Omental fat pad (tissue), 4 donors: ENCODE data around the gene DDIT3. TPM values are rescaled to one million over a fixed set of nuclear protein-coding genes. Genes with fewer than 3 reads are reported as not detected.

Source experiments
- ATAC-seq: fragments of 150-250 bp; one replicate; pipeline ENCODE4 v1.9.1; 2016; ENCODE audit warnings: mild to moderate bottlenecking, moderate library complexity; ENCODE audit not compliant: low FRiP score
- DNase-seq: peaks from one replicate; pipeline ENCODE4 v3.0.0-alpha.2; 2019; ENCODE audit warnings: low spot score
- total RNA-seq, 4 donors: library from RNA; depleted of rRNA; stranded (reverse); fragments of >200 nt; gene quantifications; one replicate each; pipeline ENCODE4 v1.1.0, GENCODE V29; 2016
- TF ChIP-seq, protein P1 (sequence below), 3 donors: fragments of 450-650 bp; IDR thresholded peaks; one replicate each; pipeline ENCODE4 v1.5.1; 2016 to 2017; ENCODE audit warnings: antibody characterized with exemption in 3 of 3, mild to moderate bottlenecking in 3 of 3, moderate library complexity in 2 of 3

Gene DDIT3
- total RNA-seq, 4 donors from 2014 or later, result 31.5 to 66.6 (median 35.5) TPM

DNA sequence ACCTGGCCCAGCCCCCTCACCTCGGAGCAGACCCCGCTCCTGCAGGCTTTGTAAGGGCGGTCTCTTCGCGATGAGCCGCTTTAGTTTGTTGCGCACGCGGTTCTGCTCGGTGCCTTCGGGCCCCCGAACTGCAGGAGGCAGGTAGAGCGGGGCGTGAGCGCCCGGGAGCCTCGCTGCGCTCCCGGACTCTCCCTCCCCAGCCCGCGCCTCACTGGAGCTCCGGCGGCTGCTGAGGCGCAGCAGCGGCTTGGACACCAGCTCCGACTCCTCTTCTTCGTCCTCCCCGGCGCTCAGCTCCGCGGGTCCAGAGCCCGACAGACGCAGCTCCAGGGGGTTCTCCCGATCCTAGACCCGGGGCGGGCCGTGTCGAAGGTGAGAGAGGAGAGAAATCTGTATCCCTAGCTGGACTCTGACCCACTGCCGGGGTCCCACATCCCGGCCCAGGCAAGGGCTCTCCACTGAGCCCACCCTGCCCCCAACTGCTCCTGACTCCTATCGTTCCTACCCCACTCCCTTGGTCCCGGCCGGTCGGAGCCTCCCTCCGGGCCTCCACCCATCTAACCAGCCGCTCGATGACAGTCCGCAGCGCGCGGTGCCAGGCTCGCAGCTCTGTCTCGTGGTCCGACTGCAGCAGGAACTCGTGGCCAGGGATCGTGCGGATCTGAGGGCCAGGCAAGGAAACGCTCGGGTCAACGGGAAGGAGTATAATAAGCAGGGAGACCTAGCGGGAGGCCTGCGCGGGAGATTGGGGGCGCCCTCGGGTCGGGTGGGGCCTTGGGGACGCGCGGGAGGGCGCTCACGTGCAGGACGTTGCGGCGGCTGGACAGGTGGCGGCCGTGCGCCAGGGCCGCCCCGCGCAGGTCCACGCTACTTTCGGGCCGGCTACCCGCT is 44.8 kb downstream of the DDIT3 start:
- ATAC-seq, result no peak
- no peak for DNase-seq
- TF ChIP-seq, protein P1, sequence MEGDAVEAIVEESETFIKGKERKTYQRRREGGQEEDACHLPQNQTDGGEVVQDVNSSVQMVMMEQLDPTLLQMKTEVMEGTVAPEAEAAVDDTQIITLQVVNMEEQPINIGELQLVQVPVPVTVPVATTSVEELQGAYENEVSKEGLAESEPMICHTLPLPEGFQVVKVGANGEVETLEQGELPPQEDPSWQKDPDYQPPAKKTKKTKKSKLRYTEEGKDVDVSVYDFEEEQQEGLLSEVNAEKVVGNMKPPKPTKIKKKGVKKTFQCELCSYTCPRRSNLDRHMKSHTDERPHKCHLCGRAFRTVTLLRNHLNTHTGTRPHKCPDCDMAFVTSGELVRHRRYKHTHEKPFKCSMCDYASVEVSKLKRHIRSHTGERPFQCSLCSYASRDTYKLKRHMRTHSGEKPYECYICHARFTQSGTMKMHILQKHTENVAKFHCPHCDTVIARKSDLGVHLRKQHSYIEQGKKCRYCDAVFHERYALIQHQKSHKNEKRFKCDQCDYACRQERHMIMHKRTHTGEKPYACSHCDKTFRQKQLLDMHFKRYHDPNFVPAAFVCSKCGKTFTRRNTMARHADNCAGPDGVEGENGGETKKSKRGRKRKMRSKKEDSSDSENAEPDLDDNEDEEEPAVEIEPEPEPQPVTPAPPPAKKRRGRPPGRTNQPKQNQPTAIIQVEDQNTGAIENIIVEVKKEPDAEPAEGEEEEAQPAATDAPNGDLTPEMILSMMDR (IDR thresholded peaks at IDR 0.05), result no peak

GRCh38 chr12:57474862-57475261 is 45.5 kb downstream of the DDIT3 start:
- TF ChIP-seq, protein P1 (IDR thresholded peaks at IDR 0.05), result no peak
- no peak for DNase-seq
- no peak for ATAC-seq

DNA sequence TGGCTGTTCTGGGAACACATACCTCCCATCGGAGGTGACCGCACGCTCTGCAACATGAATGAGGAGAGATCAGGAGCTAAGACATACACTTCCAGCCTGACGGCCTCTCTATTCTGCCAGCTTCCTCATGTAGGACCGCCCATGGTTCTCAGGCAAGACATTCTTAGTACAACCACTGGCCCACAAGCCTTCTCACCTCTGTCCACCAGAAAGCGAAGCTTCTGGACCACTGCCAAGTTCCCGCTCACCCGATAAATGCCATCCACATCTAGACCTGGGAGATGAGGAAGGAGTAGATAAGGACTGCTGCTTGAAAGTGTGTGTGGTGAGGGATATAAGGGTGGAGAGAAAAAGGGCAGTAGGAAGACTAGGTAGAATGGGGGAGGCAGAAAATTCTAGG is 45.9 kb downstream of the DDIT3 start:
- ATAC-seq, result no peak
- TF ChIP-seq, protein P1 (IDR thresholded peaks at IDR 0.05), result no peak
- no peak for DNase-seq

DNA sequence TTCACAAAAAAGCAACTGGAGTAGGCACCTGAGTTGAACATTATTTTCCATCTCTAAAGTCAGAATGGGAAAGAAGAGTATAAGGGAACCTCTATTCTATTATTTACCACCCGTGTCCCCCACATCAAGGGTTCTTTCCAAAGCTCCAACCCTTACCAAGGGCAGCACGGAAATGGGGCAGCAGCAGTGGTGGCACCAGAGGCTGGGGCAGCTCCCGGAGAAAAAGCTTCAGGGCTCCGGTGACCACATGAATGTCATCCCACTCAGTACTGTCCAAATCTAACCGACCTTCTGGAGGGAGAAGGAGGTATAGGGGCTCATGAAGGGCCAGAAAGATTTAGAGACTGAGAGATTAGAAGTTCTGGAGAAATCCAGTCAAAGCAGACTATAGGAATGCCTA is 46.4 kb downstream of the DDIT3 start:
- no peak for ATAC-seq
- DNase-seq, result no peak
- TF ChIP-seq, protein P1 (IDR thresholded peaks at IDR 0.05), result no peak

GRCh38 chr12:57473392-57473791 is 46.9 kb downstream of the DDIT3 start:
- ATAC-seq (no peak), DNase-seq (no peak)

DNA sequence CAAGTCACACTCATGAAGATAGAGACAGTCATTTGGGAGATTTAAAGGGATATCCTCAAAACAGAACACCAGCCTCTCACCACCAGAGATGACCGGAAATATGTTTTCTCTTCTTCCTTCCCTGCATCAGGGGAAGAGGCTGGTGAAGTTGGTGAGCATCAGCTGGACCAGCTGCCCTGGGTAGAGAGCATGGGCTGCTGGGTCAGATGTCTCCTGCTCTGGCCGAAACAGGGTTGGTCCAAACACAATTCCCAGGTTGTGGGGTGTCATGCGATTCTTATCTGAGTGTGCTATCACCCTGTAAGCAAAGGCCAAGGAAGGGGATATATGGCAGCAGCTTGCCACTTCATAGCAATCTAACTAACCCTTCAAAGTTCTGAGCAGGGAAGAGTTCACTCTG is 47.9 kb downstream of the DDIT3 start:
- DNase-seq, result no peak
- no peak for ATAC-seq
- TF ChIP-seq, protein P1 (IDR thresholded peaks at IDR 0.05), result no peak

More at GRCh38 chr12:57473392-57473791, 46.9 kb downstream of the DDIT3 start:
- TF ChIP-seq, protein P1 (IDR thresholded peaks at IDR 0.05), result no peak

GRCh38 chr12:57471661-57472060 is 48.7 kb downstream of the DDIT3 start:
- no peak for ATAC-seq
- TF ChIP-seq, protein P1 (IDR thresholded peaks at IDR 0.05), result no peak

More at GRCh38 chr12:57471661-57472060, 48.7 kb downstream of the DDIT3 start:
- no peak for DNase-seq
